Immature natural killer cell (primary cell): ENCODE results near the gene UQCR11. TPM values are rescaled to one million over a fixed set of nuclear protein-coding genes. Genes with fewer than 3 reads are reported as not detected.

Experiments used
- DNase-seq, 3 donors: peaks; one replicate each; pipeline ENCODE4 v3.0.0; 2022; ENCODE audit warnings: mixed read lengths in 1 of 3
- H3K27ac Mint-ChIP-seq, 6 donors: one replicate each; pipeline ENCODE4 v1.8.0; 2020; ENCODE audit warnings: mixed read lengths in 6 of 6, mild to moderate bottlenecking in 5 of 6, inconsistent platforms in 4 of 6, moderate library complexity in 3 of 6
- H3K27me3 Mint-ChIP-seq, 3 donors: one replicate each; pipeline ENCODE4 v1.8.0; 2020 to 2021; ENCODE audit warnings: low read depth in 3 of 3, mild to moderate bottlenecking in 3 of 3, mixed read lengths in 3 of 3, moderate library complexity in 3 of 3, inconsistent platforms in 1 of 3
- H3K36me3 Mint-ChIP-seq, 3 donors: one replicate each; pipeline ENCODE4 v1.8.0; 2020; ENCODE audit warnings: mixed read lengths in 3 of 3, inconsistent platforms in 2 of 3, mild to moderate bottlenecking in 2 of 3
- H3K4me1 Mint-ChIP-seq, 2 donors: one replicate each; pipeline ENCODE4 v1.8.0; 2020; ENCODE audit warnings: inconsistent platforms in 2 of 2, mild to moderate bottlenecking in 2 of 2, mixed read lengths in 2 of 2, moderate library complexity in 1 of 2
- H3K4me3 Mint-ChIP-seq, 5 donors: one replicate each; pipeline ENCODE4 v1.8.0; 2020; ENCODE audit warnings: mild to moderate bottlenecking in 5 of 5, mixed read lengths in 5 of 5, inconsistent platforms in 3 of 5, moderate library complexity in 3 of 5
- H3K9me3 Mint-ChIP-seq, 6 donors: one replicate each; pipeline ENCODE4 v1.8.0; 2020; ENCODE audit warnings: mild to moderate bottlenecking in 6 of 6, mixed read lengths in 6 of 6, inconsistent platforms in 4 of 6, moderate library complexity in 3 of 6
- polyA plus RNA-seq, 3 donors: library from polyadenylated mRNA; unstranded; fragments of 300-500 nt; fragmentation: Illumina TruSeq; gene quantifications; one replicate each; pipeline ENCODE4 v1.2.3, GENCODE V29; 2021

UQCR11 gene
- polyA plus RNA-seq, 3 donors from 2014 or later, result 572 to 1,041 (median 633) TPM

- Mint-ChIP-seq H3K4me3 (no peak overlapping the region), H3K9me3 (no peaks in the 10 kb centered on the region), H3K36me3 (peaks cover 0 to 6% (median 4%) of the 10 kb centered on the region in 3 donors), H3K27me3 (peaks cover 0 to 1% (median 0%) of the 10 kb centered on the region in 3 donors), H3K4me1 (peaks cover 0 to 2% of the 10 kb centered on the region in 2 donors), H3K27ac (no peak overlapping the region)
- DNase-seq, result no peak
Observed at GRCh38 chr19:1630012-1630411, 24.8 kb upstream of the UQCR11 start.

GRCh38 chr19:1629256-1629808, 24.1 kb upstream of the UQCR11 start:
- Mint-ChIP-seq H3K27ac (no peak overlapping the region), H3K4me1 (peaks cover 0 to 4% of the 10 kb centered on the region in 2 donors), H3K4me3 (no peak overlapping the region), H3K9me3 (no peaks in the 10 kb centered on the region), H3K27me3 (peaks cover 0 to 1% (median 0%) of the 10 kb centered on the region in 3 donors), H3K36me3 (peaks cover 0 to 4% (median 3%) of the 10 kb centered on the region in 3 donors)
- DNase-seq, result no peak

- Mint-ChIP-seq H3K27me3 (no peaks in the 10 kb centered on the region), H3K4me1 (peaks cover 0 to 2% of the 10 kb centered on the region in 2 donors), H3K9me3 (no peaks in the 10 kb centered on the region), H3K4me3 (no peak overlapping the region), H3K36me3 (peaks cover 0 to 4% (median 3%) of the 10 kb centered on the region in 3 donors), H3K27ac (no peak overlapping the region)
- no peak for DNase-seq
Observed at GRCh38 chr19:1627194-1627593, 21.9 kb upstream of the UQCR11 start.

DNA sequence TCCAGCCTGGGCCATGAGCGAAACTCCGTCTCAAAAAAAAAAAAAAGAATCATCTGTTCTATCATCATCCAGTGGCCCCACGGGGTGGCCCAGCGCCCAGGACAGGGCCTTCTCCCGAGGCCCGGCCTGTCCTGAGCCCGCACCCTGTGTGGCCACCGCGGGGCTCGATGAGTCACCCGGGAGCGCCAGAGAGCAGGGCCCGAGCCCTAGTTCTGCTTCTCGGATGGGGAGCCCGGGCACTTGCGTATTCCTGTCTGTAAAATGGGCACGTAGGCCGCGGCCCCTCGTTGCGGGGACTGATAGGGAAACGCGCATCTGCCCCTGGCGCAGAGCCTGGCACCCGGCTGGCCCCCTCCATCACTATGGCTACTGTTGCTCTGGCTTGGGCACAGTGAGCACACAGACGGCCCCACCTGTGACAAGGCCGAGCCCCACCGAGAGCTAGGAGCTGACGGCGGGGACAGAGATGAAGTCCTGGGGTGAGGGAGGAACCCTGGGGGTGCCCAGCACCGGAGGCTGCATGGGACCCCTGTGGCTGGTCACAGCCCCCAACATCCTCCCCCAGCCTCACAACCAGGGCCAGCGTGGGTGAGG, 21.3 kb upstream of the UQCR11 start:
- no peak for DNase-seq
- Mint-ChIP-seq H3K9me3 (no peaks in the 10 kb centered on the region), H3K36me3 (peaks cover 0 to 4% (median 3%) of the 10 kb centered on the region in 3 donors), H3K4me1 (peaks cover 0 to 2% of the 10 kb centered on the region in 2 donors), H3K27ac (no peak overlapping the region), H3K4me3 (no peak overlapping the region), H3K27me3 (no peaks in the 10 kb centered on the region)

- H3K36me3 Mint-ChIP-seq, result peaks cover 0 to 4% (median 3%) of the 10 kb centered on the region in 3 donors
Observed at GRCh38 chr19:1624458-1624857, 19.2 kb upstream of the UQCR11 start.

GRCh38 chr19:1622541-1622940, 17.3 kb upstream of the UQCR11 start:
- peak overlapping the region in 1 of 6 donors; percentile 32 for H3K27ac Mint-ChIP-seq
- no peaks in the 10 kb centered on the region for H3K9me3 Mint-ChIP-seq
- H3K4me1 Mint-ChIP-seq, result peaks cover 0 to 2% of the 10 kb centered on the region in 2 donors
- no peak overlapping the region for H3K4me3 Mint-ChIP-seq
- H3K36me3 Mint-ChIP-seq, result peaks cover 0 to 4% (median 3%) of the 10 kb centered on the region in 3 donors
- DNase-seq, result no peak
- H3K27me3 Mint-ChIP-seq, result peaks cover 0 to 2% (median 0%) of the 10 kb centered on the region in 3 donors

More at GRCh38 chr19:1624458-1624857, 19.2 kb upstream of the UQCR11 start:
- peaks cover 0 to 2% of the 10 kb centered on the region in 2 donors for H3K4me1 Mint-ChIP-seq
- peak overlapping the region in 1 of 6 donors; percentile 12 for H3K27ac Mint-ChIP-seq
- no peaks in the 10 kb centered on the region for H3K9me3 Mint-ChIP-seq
- H3K4me3 Mint-ChIP-seq, result peak overlapping the region in 1 of 5 donors; percentile 23
- no peaks in the 10 kb centered on the region for H3K27me3 Mint-ChIP-seq
- DNase-seq, result peak; percentile 18 to 32 (median 26)

GRCh38 chr19:1622007-1622406, 16.7 kb upstream of the UQCR11 start:
- H3K36me3 Mint-ChIP-seq, result peaks cover 0 to 4% (median 3%) of the 10 kb centered on the region in 3 donors
- H3K9me3 Mint-ChIP-seq, result no peaks in the 10 kb centered on the region
- peaks cover 2% of the 10 kb centered on the region in 2 donors for H3K4me1 Mint-ChIP-seq
- H3K4me3 Mint-ChIP-seq, result no peak overlapping the region
- H3K27ac Mint-ChIP-seq, result no peak overlapping the region
- DNase-seq, result no peak
- H3K27me3 Mint-ChIP-seq, result peaks cover 0 to 2% (median 0%) of the 10 kb centered on the region in 3 donors

DNA sequence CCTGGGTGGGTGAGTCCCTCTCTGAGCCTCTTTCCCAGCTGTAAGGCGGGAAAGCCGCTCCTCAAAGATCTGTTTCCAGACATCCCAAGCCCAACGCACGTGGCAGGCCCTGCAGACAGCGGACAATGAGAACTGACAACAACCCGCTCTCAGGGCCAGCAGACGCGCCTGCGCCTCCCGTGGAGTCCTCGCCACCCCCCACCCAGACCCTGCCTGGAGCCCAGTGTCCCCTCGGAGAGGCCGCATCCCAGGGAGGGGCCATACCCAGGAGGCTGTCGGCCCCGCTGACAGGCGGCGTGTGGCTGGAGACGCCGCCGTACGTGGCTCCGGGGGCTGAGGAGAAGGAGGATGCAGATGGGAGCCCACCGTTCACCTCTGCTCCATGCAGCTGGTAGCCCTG, 16.3 kb upstream of the UQCR11 start:
- DNase-seq, result no peak
- Mint-ChIP-seq H3K27ac (no peak overlapping the region), H3K27me3 (peaks cover 0 to 2% (median 0%) of the 10 kb centered on the region in 3 donors), H3K4me1 (peaks cover 4 to 6% of the 10 kb centered on the region in 2 donors), H3K4me3 (no peak overlapping the region), H3K36me3 (peaks cover 0 to 4% (median 3%) of the 10 kb centered on the region in 3 donors), H3K9me3 (no peaks in the 10 kb centered on the region)

GRCh38 chr19:1621021-1621420, 15.8 kb upstream of the UQCR11 start:
- no peak for DNase-seq
- H3K9me3 Mint-ChIP-seq, result no peaks in the 10 kb centered on the region
- peaks cover 0 to 2% (median 0%) of the 10 kb centered on the region in 3 donors for H3K27me3 Mint-ChIP-seq
- no peak overlapping the region for H3K4me3 Mint-ChIP-seq
- H3K36me3 Mint-ChIP-seq, result peaks cover 0 to 3% (median 3%) of the 10 kb centered on the region in 3 donors
- peaks cover 4 to 8% of the 10 kb centered on the region in 2 donors for H3K4me1 Mint-ChIP-seq
- peak overlapping the region in 1 of 6 donors; percentile 50 for H3K27ac Mint-ChIP-seq

DNA sequence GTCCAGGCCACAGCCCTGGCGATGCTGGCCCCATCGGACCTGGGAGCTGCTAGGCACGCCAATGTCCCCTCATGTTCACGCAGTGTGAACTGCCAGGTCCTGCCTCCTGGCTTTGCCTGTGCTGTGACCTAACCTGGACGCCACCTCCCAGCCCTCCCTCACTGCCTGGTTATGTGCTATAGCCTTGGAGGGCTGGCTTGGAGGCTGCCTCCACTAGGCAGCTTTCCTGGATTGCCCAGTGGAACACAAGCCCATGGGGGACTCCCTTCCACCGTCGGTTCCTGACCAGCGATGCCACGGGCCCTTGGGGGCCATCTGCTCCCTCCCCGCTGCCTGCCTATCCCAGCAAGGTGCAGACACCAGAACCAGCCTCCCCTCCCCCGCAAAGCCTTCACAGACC, 15.2 kb upstream of the UQCR11 start:
- Mint-ChIP-seq H3K27me3 (peaks cover 0 to 2% (median 0%) of the 10 kb centered on the region in 3 donors), H3K4me1 (peaks cover 4 to 8% of the 10 kb centered on the region in 2 donors), H3K27ac (no peak overlapping the region), H3K4me3 (no peak overlapping the region), H3K36me3 (no peaks in the 10 kb centered on the region), H3K9me3 (no peaks in the 10 kb centered on the region)
- DNase-seq, result no peak

DNA sequence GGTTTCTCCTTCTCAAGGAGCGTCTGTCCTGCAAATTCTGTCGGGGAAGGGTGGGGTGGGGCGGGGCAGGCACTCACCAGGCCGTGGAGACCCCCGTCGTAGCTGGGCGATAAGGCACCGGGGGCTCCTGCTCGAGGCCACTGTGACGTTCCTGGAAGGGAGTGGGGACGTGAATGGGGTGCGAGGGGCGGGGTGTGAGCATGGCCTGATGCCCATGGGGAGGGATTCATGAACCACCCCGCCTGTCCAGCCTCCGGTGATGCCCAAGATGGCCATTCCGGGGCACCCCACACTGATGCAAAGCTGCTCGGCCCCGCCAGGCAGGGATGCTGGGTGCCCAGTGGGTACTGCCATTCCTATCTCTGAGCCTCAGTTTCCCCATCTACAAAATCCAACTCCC, 14.4 kb upstream of the UQCR11 start:
- no peak for DNase-seq
- Mint-ChIP-seq H3K36me3 (no peaks in the 10 kb centered on the region), H3K27ac (no peak overlapping the region), H3K4me3 (no peak overlapping the region), H3K27me3 (peaks cover 0 to 2% (median 0%) of the 10 kb centered on the region in 3 donors), H3K9me3 (no peaks in the 10 kb centered on the region), H3K4me1 (peaks cover 4 to 8% of the 10 kb centered on the region in 2 donors)

GRCh38 chr19:1619094-1619439, 13.8 kb upstream of the UQCR11 start:
- H3K4me3 Mint-ChIP-seq, result no peak overlapping the region
- no peaks in the 10 kb centered on the region for H3K9me3 Mint-ChIP-seq
- peaks cover 2 to 8% of the 10 kb centered on the region in 2 donors for H3K4me1 Mint-ChIP-seq
- peaks cover 0 to 2% (median 0%) of the 10 kb centered on the region in 3 donors for H3K27me3 Mint-ChIP-seq
- no peak for DNase-seq
- H3K36me3 Mint-ChIP-seq, result no peaks in the 10 kb centered on the region
- H3K27ac Mint-ChIP-seq, result no peak overlapping the region

DNA sequence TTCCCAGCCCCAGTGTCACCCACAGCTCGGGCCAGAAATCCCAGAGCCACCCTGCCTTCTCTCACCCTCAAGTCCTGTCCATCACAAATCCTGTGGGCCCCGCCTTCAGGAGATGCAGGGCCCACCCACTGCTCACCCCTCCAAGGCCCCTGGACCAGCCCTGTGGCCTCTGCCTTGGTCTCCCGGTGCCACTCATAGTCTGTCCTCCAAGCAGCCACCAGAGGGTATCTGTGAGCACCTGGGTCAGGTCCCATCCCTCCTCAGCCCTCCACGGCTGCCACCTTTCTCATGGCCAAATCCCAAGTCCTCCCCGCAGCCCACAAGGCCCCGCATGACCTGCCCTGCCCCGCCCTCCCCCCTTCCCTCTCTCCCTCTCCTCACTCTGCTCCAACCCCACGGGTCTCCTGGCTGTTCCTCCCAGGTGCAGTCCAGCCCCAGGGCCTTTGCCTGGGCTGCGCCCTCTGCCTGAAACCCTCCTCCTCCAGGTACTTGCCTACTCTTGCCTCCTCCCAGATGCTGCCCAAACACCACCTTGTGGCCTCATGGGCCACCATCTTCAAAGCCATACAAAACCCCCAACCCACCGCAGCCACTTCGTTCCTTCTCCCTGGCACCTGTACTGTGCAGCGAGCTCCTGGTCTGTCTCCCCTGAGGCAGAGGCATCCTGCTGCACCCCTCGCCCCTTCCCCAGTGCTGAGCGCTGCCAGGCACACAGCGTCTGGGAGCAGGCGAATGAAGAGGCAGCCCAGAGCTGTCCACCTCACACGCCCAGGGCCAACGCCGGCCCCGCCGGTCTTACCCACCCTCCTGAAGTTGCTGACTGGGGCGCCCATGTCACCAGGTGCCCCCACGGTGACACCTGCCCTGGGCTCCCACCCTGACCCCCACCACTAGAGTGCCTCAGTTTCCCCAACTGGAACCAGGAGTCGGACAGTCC, 13.2 kb upstream of the UQCR11 start:
- no peak overlapping the region for H3K4me3 Mint-ChIP-seq
- H3K27ac Mint-ChIP-seq, result peak overlapping the region in 4 of 6 donors; percentile 17 to 56 (median 30)
- no peak for DNase-seq
- H3K9me3 Mint-ChIP-seq, result no peaks in the 10 kb centered on the region
- peaks cover 2 to 8% of the 10 kb centered on the region in 2 donors for H3K4me1 Mint-ChIP-seq
- H3K27me3 Mint-ChIP-seq, result peaks cover 0 to 2% (median 0%) of the 10 kb centered on the region in 3 donors
- no peaks in the 10 kb centered on the region for H3K36me3 Mint-ChIP-seq
